Liver (tissue), 9 donors: ENCODE results near the gene FRAS1. TPM values are rescaled to one million over a fixed set of nuclear protein-coding genes. Genes with fewer than 3 reads are reported as not detected.

ENCODE experiments used
- DNase-seq: peaks from one replicate; pipeline ENCODE4 v3.0.0-alpha.2; 2017; ENCODE audit warnings: low spot score
- H3K27ac ChIP-seq, 2 donors: one replicate each; pipeline ENCODE4 v1.7.0; 2013; ENCODE audit warnings: inconsistent platforms in 2 of 2, low read length in 2 of 2, control low read depth in 1 of 2, low read depth in 1 of 2, mild to moderate bottlenecking in 1 of 2
- H3K27me3 ChIP-seq, 4 donors: one replicate each; pipeline versions ENCODE4 v1.6.1 to v1.7.0; 2013; ENCODE audit warnings: low read length in 3 of 4, inconsistent platforms in 1 of 4, mild to moderate bottlenecking in 1 of 4, moderate library complexity in 1 of 4; ENCODE audit not compliant: control insufficient read depth in 4 of 4, insufficient read depth in 4 of 4
- H3K36me3 ChIP-seq, 4 donors: one replicate each; pipeline versions ENCODE4 v1.6.1 to v1.7.0; 2013; ENCODE audit warnings: low read length in 3 of 4, mild to moderate bottlenecking in 3 of 4, low read depth in 1 of 4, moderate library complexity in 1 of 4; ENCODE audit not compliant: control insufficient read depth in 4 of 4, insufficient read depth in 3 of 4
- H3K4me1 ChIP-seq, 4 donors: one replicate each; pipeline versions ENCODE4 v1.6.1 to v1.7.0; 2013; ENCODE audit warnings: low read length in 3 of 4, mild to moderate bottlenecking in 3 of 4, moderate library complexity in 1 of 4; ENCODE audit not compliant: control insufficient read depth in 4 of 4, insufficient read depth in 4 of 4
- H3K4me3 ChIP-seq, 3 donors: one replicate each; pipeline versions ENCODE4 v1.6.1 to v1.7.0; 2013; ENCODE audit warnings: low read length in 3 of 3, control low read depth in 1 of 3, low read depth in 1 of 3, mild to moderate bottlenecking in 1 of 3
- H3K9ac ChIP-seq, 2 donors: one replicate each; pipeline ENCODE4 v1.7.0; 2013; ENCODE audit warnings: low read length in 2 of 2, mild to moderate bottlenecking in 2 of 2, moderate library complexity in 2 of 2, control low read depth in 1 of 2, low read depth in 1 of 2
- H3K9me3 ChIP-seq, 4 donors: one replicate each; pipeline versions ENCODE4 v1.6.1 to v1.7.0; 2013; ENCODE audit warnings: low read length in 3 of 4; ENCODE audit not compliant: control insufficient read depth in 4 of 4
- FOXA1 ChIP-seq: IDR thresholded peaks from 2 replicates; pipeline ENCODE4 v1.6.1; 2016; ENCODE audit warnings: antibody characterized with exemption
- FOXA2 ChIP-seq: IDR thresholded peaks from 2 replicates; pipeline ENCODE4 v1.6.1; 2016; ENCODE audit warnings: antibody characterized with exemption
- GABPA ChIP-seq, 2 donors: IDR thresholded peaks in 1 of 2; conservative IDR thresholded peaks in 1 of 2; 2 replicates each; pipeline ENCODE4 v1.6.1; 2016; ENCODE audit warnings: antibody characterized with exemption in 2 of 2, mild to moderate bottlenecking in 1 of 2, moderate library complexity in 1 of 2
- HNF4A ChIP-seq, 2 donors: conservative IDR thresholded peaks; 2 replicates each; pipeline ENCODE4 v1.6.1; 2016; ENCODE audit warnings: antibody characterized with exemption in 2 of 2, mild to moderate bottlenecking in 2 of 2
- HNF4G ChIP-seq: IDR thresholded peaks from 2 replicates; pipeline ENCODE4 v1.6.1; 2016; ENCODE audit warnings: antibody characterized with exemption
- JUND ChIP-seq, 2 donors: IDR thresholded peaks; 2 replicates each; pipeline ENCODE4 v1.6.1; 2016; ENCODE audit warnings: antibody characterized with exemption in 2 of 2
- RAD21 ChIP-seq, 2 donors: IDR thresholded peaks; 2 replicates each; pipeline ENCODE4 v1.6.1; 2016; ENCODE audit warnings: antibody characterized with exemption in 2 of 2, mild to moderate bottlenecking in 2 of 2
- RXRA ChIP-seq, 2 donors: IDR thresholded peaks; 2 replicates each; pipeline ENCODE4 v1.6.1; 2017 to 2018; ENCODE audit warnings: antibody characterized with exemption in 2 of 2, mild to moderate bottlenecking in 1 of 2
- SP1 ChIP-seq: IDR thresholded peaks from 2 replicates; pipeline ENCODE4 v1.6.1; 2018; ENCODE audit warnings: antibody characterized with exemption, mild to moderate bottlenecking
- YY1 ChIP-seq: IDR thresholded peaks from 2 replicates; pipeline ENCODE4 v1.6.1; 2016; ENCODE audit warnings: antibody characterized with exemption, mild to moderate bottlenecking
- ZBTB33 ChIP-seq: IDR thresholded peaks from 2 replicates; pipeline ENCODE4 v1.6.1; 2016; ENCODE audit warnings: antibody characterized with exemption
- WGBS: extraction: QIAGEN DNeasy Blood & Tissue Kit; methylation state at CpG from one replicate; pipeline ENCODE4 v1.1.7; 2013; 5-methylcytosine and 5-hydroxymethylcytosine counted together
- polyA plus RNA-seq, 2 donors: library from polyadenylated mRNA; stranded (reverse) in 1 of 2; unstranded in 1 of 2; fragments of 200-250 nt in 1 of 2; fragments of >200 nt in 1 of 2; fragmentation: Nextera tagmentation in 1 of 2; extraction: Ambion mirVana in 1 of 2; gene quantifications; one replicate each; pipeline versions ENCODE4 v1.2.1 to v1.2.3, GENCODE V29; 2013 to 2015
- total RNA-seq, 2 donors: library from RNA; depleted of rRNA; stranded (reverse); fragments of >200 nt; gene quantifications; one replicate each; pipeline ENCODE4 v1.2.3, GENCODE V29; 2014
- TF ChIP-seq, protein P1 (sequence below): IDR thresholded peaks from 2 replicates; pipeline ENCODE4 v1.6.1; 2016; ENCODE audit warnings: antibody characterized with exemption, mild to moderate bottlenecking
- TF ChIP-seq, protein P2 (sequence below): IDR thresholded peaks from 2 replicates; pipeline ENCODE4 v1.6.1; 2016; ENCODE audit warnings: antibody characterized with exemption
- donor health status: healthy.
- donor health status: healthy.
- donor health status: healthy.
- donor health status: healthy.
- donor health status: healthy.

FRAS1 gene
- total and polyA plus RNA-seq, 4 donors = 0.08 to 6.0 (median 1.1) TPM

DNA sequence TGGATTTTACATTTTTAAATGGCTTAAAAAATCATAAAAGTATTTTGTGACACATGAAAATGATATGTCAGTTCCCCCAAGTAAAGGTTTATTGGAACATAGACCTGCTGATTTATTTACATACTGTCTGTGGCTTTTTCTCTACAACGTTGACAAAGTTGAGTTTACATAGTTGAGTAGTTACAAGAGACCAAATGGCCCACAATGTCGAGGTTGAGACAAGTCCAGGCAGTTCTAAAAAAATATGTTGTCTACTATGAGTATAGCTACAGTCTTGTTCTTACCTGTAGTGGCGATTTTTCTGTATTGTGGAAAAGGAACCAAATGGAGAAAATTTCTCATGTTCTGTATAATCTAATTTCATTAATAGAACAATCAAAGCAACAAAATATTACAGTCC lies 163.2 kb downstream of the FRAS1 start (continued):
- TF ChIP-seq, protein P1, sequence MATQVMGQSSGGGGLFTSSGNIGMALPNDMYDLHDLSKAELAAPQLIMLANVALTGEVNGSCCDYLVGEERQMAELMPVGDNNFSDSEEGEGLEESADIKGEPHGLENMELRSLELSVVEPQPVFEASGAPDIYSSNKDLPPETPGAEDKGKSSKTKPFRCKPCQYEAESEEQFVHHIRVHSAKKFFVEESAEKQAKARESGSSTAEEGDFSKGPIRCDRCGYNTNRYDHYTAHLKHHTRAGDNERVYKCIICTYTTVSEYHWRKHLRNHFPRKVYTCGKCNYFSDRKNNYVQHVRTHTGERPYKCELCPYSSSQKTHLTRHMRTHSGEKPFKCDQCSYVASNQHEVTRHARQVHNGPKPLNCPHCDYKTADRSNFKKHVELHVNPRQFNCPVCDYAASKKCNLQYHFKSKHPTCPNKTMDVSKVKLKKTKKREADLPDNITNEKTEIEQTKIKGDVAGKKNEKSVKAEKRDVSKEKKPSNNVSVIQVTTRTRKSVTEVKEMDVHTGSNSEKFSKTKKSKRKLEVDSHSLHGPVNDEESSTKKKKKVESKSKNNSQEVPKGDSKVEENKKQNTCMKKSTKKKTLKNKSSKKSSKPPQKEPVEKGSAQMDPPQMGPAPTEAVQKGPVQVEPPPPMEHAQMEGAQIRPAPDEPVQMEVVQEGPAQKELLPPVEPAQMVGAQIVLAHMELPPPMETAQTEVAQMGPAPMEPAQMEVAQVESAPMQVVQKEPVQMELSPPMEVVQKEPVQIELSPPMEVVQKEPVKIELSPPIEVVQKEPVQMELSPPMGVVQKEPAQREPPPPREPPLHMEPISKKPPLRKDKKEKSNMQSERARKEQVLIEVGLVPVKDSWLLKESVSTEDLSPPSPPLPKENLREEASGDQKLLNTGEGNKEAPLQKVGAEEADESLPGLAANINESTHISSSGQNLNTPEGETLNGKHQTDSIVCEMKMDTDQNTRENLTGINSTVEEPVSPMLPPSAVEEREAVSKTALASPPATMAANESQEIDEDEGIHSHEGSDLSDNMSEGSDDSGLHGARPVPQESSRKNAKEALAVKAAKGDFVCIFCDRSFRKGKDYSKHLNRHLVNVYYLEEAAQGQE = no peak
- TF ChIP-seq HNF4G = no peak
- TF ChIP-seq RXRA (IDR thresholded peaks at IDR 0.05) = no peak
- no peak for TF ChIP-seq YY1
- TF ChIP-seq RAD21 (IDR thresholded peaks at IDR 0.05) = no peak
- no peak for TF ChIP-seq FOXA1

DNA sequence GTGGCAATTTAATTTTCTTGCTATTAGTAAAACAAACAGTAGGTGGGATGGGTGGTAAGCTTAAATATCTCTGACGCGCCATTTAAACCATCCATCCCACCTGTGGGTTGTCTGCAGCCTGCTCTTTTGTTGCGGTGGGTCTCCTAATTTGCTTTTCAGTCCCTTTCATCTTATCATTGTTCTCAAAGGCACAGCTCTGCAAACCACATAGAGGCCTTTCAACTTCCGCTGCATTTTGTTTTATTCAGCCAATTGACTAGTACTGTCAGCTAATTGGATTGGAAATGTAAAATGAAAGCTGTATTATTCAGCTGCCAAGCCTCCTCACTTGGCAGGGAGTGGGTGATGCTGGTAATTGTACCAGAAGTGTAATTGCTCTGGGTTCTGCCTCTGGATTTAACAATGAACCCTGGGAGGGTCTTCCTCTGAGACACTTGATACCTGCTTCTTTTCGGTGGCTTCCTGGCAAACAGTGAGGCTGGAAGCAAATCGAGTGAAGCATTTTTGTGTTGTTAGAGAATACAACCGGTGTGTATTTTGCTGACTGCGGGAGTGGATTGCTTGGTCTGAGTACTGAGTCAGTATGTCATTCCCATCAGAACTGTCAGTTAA lies 165.6 kb downstream of the FRAS1 start:
- H3K36me3 ChIP-seq = no peaks in the 10 kb centered on the region
- 70% methylated on average over 8 of the region's 8 CpGs for WGBS
- no peak overlapping the region for H3K27ac ChIP-seq
- no peak overlapping the region for H3K9ac ChIP-seq
- peaks cover 0 to 14% (median 1%) of the 10 kb centered on the region in 4 donors for H3K9me3 ChIP-seq
- H3K27me3 ChIP-seq = no peaks in the 10 kb centered on the region
- DNase-seq = no peak
- TF ChIP-seq GABPA (IDR thresholded peaks at IDR 0.05 in 1 of 2, conservative IDR thresholded peaks at IDR 0.05 in 1 of 2) (no peak), RXRA (IDR thresholded peaks at IDR 0.05) (no peak), JUND (IDR thresholded peaks at IDR 0.05) (no peak), SP1 (no peak), HNF4A (conservative IDR thresholded peaks at IDR 0.05) (no peak), FOXA2 (no peak), YY1 (no peak), ZBTB33 (no peak), RAD21 (IDR thresholded peaks at IDR 0.05) (no peak), HNF4G (no peak)
- TF ChIP-seq, protein P1 = no peak
- TF ChIP-seq, protein P2, sequence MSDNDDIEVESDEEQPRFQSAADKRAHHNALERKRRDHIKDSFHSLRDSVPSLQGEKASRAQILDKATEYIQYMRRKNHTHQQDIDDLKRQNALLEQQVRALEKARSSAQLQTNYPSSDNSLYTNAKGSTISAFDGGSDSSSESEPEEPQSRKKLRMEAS = no peak
- H3K4me3 ChIP-seq = no peak overlapping the region
- no peaks in the 10 kb centered on the region for H3K4me1 ChIP-seq
